DMS 273 (cell line): ENCODE data around the gene FXN.
"Not testable (repeated sequence)": the region's sequence is repeated elsewhere in the genome, so short reads cannot be mapped to it uniquely, and the experiment has no call there.

Experiments used
- DNase-seq: peaks from one replicate; lab custom pipeline; 2025; ENCODE audit not compliant: unreplicated experiment; lab: John Stamatoyannopoulos, UW

FXN gene

DNA sequence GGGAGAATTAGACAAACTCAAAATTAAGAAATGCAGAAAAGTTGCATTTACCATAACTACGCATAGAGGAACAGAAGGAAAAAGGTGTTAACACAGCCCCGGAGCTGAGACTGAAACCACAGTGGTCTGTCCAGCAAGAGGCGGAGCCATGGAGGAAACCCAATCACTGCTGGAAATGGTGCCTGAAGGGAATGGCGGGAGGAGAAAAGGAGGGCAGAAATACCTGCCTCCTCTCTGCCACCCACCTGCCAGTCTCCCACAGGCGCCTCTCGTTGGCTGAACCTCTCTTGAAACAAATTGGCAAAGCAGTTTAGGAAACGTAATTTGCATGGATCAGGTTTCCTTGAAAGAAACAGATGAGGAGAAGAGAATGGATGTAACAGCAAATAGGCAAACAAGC is 11.9 kb upstream of the FXN start:
- peak; percentile 10 for DNase-seq

DNA sequence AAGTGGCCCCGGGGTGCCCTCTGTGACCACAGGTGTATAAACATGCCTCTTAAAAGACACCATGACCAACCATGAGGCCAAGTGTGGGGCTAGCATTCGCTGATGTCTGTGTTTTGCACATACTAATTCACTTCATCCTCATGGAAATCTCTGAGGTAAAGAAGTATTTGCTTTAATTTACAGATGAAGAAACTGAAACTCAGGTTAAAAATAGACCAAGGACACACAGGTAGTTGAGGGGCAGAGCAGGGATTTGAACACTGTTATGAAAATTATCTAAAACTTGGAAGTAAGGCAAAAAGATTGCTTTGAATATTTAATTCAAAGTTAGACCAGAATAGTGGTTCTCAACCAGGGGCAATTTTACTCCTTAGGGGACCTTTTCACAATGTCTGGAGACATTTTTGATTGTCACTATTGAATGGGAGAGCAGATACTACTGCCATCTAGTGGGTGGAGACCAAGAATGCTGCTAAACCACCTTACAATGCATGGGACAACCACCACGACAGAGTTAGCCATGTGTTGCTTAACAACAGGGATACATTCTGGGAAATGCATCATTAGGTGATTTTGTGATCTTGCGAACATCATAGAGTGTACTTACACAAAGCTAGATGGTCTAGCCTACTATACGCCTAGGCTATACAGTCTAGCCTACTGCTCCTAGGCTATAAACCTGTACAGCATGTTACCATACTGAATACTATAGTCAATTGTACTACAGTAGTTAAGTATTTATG is 8.0 kb upstream of the FXN start:
- DNase-seq, result peak; percentile 72

DNA sequence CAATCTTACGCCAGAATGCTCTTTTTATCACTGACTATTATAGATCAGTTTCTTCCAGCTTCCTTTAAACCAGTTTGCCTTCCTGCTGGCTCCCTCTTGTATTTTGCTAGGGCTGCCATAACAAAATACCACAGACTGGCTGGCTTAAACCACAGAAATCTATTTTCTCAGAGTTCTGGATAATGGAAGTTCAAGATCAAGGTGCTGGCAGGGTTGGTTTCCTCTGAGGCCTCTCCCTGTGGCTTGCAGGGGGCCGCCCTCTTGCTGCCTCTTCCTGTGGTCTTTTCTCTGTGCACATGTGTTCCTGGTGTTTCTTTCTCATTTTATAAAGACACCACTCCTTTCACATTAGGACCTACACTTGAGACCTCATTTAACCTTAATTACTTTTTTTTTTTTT is 6.8 kb upstream of the FXN start:
- no peak for DNase-seq

DNA sequence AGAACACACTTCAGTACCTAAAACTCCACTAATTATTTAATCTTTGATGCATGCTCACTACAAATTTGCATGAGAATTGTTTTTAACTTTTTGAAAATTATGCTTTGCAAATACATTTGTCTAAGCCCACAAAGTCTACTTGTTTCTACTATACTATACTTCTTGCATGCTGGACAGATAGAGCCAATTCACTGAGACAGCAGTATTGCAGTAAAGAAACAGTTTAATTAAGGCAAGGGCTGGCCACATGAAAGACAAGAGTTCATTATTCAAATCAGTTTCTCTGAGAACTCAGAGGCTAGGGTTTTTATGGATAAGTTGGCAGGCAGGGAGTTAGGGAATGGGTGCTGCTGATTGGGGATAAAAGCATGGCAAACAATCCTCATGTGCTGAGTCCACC is 6.0 kb upstream of the FXN start:
- no peak for DNase-seq

DNA sequence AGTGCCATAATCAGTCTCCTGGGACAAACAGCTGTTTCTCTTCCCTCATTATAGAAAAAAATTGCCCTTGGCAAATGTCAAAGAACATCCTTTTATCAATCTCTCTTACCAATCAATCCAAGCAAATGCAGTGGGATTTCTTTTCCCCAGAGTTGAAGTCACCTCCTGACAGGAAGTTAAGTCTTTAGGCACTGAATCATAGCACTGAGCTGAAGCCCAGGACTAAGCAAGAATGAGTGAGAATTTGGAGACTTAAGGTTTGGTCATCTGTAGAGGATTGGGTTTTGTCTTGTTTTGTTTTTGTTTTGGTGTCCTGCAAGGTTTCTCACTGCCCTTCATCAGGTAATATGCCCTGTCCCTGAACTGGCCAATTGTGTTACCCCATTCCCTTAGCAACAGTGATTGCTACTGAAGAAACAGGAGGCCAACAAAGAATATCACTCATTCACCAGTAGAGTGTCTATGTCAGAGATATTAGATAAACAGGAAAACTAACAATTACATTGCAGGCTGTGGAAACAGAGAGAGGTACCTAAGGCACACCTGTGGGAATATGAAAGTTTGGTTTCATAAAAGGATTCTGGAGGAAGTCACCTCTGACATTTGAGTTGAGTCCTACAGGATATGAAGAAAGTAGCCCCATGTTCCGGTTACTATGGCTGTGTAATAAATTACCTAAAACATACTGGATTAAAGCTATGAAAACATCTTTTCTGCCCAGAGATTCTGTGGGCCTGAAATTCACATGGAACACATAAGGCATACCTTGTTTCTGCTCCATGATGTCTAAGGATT is 4.5 kb upstream of the FXN start:
- no peak for DNase-seq

DNA sequence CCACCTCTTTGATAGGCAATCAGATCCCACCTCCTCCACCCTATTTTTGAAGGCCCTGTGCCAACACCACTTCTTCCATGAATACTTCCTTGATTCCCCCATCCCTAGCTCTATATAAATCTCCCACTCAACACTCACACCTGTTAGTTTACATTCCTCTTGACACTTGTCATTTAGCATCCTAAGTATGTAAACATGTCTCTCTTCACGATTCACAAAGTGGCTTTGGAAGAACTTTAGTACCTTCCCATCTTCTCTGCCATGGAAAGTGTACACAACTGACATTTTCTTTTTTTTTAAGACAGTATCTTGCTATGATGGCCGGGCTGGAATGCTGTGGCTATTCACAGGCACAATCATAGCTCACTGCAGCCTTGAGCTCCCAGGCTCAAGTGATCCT is 1.5 kb upstream of the FXN start:
- DNase-seq, result no peak

DNA sequence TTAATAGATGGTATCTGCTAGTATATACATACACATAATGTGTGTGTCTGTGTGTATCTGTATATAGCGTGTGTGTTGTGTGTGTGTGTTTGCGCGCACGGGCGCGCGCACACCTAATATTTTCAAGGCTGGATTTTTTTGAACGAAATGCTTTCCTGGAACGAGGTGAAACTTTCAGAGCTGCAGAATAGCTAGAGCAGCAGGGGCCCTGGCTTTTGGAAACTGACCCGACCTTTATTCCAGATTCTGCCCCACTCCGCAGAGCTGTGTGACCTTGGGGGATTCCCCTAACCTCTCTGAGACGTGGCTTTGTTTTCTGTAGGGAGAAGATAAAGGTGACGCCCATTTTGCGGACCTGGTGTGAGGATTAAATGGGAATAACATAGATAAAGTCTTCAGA is 757 bp downstream of the FXN start:
- peak; percentile 34 for DNase-seq

DNA sequence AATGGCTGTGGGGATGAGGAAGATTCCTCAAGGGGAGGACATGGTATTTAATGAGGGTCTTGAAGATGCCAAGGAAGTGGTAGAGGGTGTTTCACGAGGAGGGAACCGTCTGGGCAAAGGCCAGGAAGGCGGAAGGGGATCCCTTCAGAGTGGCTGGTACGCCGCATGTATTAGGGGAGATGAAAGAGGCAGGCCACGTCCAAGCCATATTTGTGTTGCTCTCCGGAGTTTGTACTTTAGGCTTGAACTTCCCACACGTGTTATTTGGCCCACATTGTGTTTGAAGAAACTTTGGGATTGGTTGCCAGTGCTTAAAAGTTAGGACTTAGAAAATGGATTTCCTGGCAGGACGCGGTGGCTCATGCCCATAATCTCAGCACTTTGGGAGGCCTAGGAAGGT is 1.2 kb downstream of the FXN start:
- peak; percentile 11 for DNase-seq

DNA sequence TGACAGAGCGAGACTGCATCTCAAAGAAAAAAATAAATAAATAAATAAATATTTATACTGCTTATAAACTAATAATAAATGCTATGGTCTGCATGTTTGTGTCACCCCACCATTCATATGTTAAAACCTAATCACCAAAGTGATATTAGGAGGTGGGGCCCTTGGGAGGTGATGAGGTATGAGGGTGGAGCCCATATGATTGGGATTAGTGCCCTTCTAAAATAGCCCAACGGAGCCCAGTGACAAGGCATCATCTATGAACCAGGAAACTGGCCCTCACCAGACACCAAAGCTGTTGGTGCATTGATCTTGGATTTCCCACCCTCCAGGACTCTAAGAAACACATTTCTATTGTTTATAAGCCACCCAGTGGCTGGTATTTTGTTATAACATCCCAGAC is 5.1 kb downstream of the FXN start:
- DNase-seq, result no peak

DNA sequence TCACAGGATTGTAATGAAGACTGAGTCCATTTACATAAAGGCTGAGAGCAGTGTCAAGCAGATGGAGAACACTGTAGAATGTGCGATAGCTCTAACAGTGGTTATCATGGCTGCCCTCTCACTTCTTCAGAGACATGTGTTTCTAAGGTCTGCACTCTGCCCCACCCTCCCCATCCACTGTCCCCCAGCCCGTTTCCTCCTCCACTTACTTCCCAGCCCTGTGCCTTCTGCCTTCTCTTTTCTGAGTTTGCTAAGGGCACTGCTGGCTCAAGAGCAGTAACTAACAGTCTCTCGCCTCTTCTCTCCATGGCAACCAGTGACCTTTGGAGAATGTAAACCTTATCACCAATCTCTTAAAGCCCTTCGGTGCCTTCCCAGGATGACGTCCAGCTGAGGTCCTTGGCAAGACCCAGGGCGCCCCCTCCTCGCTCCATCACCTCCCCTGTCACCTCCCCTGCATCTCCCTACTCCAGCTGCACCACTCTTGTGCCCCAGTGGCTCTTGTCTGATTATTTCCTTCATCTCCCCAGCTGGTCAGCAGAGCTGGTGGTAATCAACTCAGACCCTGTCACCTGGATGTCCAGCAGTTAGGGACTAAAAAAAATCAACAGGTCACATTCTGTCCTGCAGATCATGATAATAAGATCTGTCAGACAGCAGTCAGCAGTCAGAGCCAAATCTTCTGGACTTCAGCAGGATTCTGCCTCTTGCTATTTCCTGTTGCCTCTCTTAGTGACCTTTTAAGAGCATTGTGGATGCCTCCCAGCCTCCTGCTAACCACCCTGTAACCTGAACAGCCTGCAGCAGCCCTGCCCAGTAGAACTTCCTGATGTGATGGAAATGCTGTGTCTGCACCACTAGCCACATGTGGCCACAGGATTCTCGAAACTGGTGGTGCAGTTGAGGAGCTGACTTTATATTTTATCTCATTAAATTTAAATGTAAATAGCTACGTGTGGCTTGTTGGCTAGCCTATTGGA is 9.0 kb downstream of the FXN start:
- no peak for DNase-seq

DNA sequence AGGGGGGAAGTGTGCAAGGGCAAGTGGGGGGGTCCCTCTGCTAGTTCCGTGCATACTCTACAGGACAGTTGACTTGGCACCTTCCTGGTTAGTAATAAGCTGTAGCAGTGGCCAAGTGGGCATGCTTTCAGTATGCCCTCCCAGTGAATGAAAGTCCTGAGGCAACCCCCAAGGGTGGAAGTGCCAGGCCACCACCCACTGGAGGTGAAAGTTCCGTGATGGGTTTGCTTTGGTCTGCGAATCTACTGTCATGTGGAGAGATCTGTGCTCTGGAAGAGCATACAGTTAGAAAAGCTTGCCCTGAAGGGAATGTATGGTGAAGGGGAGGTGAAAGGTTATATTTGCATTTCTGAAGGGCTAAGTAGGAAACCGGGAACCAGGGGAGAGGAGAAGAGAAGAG is 10.3 kb downstream of the FXN start:
- DNase-seq, result no peak

DNA sequence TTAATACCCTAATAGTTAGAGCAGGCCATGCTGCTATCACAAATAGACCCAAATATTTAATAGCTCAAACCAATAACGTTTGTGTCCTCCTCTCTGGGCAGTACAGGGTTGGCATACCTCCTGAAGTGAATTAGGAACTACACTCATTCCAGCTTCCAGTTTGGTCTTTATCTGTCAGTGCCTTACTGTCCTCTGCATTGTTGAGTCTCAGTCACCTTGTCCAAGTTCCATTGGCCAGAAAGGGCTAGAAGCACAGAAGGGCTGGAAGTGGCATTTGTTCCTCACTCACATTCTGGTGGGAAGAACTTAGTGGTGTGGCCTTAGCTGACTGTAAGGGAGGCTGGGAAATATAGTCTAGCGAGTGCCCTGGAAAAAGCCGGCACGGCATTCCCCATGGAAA is 11.2 kb downstream of the FXN start:
- no peak for DNase-seq

DNA sequence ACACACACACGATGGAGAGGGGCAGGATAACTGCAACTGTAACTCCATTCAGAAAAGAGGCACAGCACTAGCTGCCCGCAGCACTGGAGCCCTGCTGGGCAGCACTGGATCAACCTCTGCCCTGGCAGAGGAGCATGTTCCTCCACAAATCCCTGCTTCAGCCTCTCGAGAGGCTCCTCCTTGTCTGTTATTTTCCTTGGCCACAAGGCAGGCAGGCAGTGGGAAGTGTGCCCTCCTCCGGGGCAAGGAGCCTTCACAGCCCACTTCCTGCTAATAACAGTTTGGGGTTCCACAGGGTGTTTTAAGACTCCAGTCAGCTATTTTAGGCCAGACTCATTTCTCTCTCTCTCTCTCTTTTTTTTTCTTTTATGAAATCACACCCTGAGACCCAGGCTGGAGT is 11.8 kb downstream of the FXN start:
- DNase-seq, result no peak

DNA sequence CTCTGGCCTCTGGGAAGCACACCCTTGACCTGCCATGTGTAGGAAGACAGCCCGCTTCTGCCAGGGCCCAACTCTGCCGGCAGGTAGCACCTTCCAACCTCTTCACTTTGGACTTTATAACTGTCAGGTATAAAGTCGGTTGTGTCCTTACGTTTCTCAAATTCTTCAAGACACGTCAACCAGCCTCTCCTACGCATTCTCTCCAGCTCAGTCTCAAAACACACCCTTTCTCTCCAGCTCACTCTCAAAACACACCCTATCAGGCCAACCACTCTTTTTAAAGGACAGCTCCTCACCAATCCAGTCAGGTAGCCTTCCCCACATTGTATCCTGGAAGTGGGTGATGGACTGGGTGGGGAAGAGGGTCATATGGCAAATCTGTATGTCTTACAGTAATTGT is 13.5 kb downstream of the FXN start:
- no peak for DNase-seq

DNA sequence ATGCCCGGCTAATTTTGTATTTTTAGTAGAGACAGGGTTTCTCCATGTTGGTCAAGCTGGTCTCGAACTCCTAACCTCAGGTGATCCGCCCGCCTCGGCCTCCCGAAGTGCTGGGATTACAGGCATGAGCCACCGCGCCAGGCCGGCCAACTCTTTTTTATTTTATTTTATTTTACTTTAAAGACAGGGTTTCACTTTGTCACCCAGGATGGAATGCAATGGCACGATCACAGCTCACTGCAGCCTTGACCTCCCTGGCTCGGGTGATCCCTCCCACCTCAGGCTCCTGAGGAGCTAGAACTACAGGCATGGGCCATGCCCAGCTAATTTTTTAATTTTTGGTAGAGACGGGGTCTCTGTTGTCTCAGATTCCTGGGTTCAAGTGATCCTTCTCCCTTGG is 15.4 kb downstream of the FXN start:
- not testable (repeated sequence) for DNase-seq

DNA sequence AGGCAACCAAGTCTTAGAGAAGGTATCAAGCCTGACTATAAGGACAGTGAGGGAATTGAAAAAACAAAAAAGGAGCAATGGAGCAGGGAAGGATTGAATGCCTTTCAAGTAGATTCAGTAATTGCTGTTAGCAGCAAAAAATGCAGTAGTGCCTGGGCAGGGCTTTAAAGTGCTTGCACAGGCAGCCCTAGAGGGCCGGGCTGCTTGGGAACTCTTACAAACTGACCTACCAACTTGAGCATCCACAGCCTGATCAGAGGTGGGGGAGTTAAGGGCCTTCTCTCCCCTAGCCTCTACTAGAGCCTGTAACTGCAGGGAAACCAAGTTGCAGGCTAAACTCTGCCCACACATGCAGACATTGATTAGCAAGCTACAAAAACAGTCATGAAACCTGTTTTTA is 19.4 kb downstream of the FXN start:
- DNase-seq, result no peak

DNA sequence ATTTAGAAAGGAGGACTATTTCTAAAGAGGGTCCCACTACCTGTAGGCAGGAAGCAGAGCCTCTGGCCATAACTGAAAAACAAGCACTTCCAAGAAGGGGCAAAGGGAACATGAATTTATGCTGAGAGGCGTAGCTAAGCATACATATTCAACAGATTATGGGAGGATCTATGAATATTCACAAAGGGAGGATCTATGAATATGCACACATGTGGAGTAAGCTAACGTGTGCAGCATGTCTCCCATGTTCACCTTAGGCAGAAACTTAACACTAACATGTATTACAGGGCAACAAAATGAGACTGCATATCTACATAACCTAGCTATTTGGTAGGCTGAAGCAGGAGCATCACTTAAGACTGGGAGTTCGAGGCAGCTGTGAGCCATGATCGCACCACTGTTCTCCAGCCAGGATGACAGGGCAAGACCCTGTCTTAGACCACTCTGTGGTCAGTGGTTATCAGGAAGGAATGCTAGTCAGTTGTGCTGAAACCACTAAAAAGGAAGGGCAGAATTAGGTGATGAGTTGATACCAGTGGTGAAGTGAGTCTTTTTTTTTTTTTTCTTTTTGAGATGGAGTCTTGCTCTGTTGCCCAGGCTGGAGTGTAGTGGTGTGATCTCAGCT is 20.8 kb downstream of the FXN start:
- DNase-seq, result no peak

DNA sequence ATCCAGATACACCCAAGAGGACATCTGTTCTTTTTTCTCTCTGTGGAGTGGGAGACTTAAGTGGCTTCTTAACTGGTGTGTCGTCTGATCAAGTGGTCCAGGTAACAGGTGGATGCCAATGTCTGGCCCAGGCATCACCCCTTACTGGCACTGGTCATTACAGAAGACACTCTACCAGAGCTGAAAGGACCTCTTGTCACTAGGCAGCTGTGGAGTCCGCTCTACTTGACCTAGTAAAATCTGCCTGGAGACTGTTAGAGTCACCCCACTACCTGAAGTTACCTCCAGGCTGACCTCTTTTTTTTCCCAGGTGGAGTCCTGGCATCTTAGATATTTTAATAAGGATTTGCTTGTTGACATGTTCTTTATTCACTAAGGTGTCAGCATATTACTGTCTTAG is 22.5 kb downstream of the FXN start:
- DNase-seq, result no peak

DNA sequence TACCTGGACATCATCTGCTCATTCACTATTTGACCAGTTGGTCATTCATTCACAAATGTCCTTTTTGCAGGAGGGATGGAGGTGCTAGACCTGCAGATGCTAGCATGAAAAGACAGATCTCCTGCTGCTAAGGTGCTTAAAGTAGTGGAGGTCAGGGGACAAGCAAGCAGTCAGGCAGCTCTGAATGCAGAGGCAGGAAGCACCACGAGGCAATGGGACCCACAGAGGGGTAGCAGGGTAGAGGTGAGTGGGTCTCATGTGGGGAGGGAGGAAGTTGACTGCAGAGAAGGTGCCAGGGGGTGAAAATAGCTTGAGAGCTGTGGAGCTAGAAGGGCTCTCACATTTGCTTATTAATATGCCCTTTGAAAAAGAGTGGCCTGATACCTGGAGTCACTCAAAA is 25.2 kb downstream of the FXN start:
- DNase-seq, result no peak

DNA sequence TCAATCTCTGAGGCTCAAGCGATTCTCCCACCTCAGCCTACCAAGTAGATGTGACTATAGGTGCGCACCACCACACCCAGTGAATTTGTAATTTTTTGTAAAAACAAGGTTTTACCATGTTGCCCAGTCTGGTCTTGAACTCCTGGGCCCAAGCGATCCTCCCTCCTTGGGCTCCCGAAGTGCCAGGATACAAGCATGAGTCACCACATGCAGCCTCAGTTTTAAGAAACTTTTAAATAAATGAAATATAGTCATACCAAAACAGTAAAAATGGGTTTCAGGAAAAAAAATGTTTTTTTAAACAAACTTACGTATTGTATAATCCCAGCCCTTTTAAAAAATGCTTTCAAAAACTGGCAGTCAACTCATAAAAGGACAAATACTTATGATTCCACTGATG is 26.6 kb downstream of the FXN start:
- DNase-seq, result no peak

DNA sequence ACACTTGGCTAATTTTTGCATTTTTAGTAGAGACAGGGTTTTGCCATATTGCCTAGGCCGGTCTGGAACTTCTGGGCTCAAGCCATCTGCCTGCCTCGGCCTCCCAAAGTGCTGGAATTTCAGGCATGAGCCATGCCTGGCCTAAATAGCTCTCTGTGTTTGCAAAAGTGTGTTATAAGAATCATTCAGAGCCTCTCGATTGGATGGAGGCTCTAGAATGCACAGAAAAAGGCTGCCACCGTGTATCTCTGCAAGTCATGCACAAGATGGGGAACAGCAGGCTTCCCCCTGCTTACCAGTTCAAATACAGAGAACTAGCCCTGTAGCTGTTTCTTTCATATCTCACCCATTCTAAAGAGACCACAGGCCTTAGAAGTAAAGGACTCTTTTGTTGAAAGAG is 28.3 kb downstream of the FXN start:
- no peak for DNase-seq
